CD14-positive monocyte (primary cell): ENCODE results near the gene CSNK1E. TPM values are rescaled to one million over a fixed set of nuclear protein-coding genes. Genes with fewer than 3 reads are reported as not detected.

Experiments
- DNase-seq, 3 donors: peaks; one replicate each; pipeline ENCODE4 v3.0.0-alpha.2; 2011 to 2022
- H2AFZ ChIP-seq: 2 replicates; pipeline ENCODE4 v1.6.0; 2012; ENCODE audit warnings: mild to moderate bottlenecking, low read depth, low read length, inconsistent platforms; ENCODE audit not compliant: insufficient read depth, poor library complexity, severe bottlenecking
- H3K27ac ChIP-seq, 2 donors: 1 replicate in 1 of 2; 2 replicates in 1 of 2; pipeline ENCODE4 v1.5.1; 2012 to 2013; ENCODE audit warnings: low read length in 2 of 2, control low read depth in 1 of 2, inconsistent platforms in 1 of 2, low read depth in 1 of 2, mild to moderate bottlenecking in 1 of 2
- H3K27me3 ChIP-seq, 2 donors: one replicate each; pipeline versions ENCODE4 v1.6.0 to v1.6.1; 2011 to 2013; ENCODE audit warnings: low read length in 2 of 2; ENCODE audit not compliant: control insufficient read depth in 2 of 2, insufficient read depth in 2 of 2
- H3K36me3 ChIP-seq, 2 donors: replicated peaks in 1 of 2; 1 replicate in 1 of 2; 2 replicates in 1 of 2; pipeline versions ENCODE4 v1.5.1 to v1.6.1; 2012 to 2013; ENCODE audit warnings: low read length in 2 of 2, control low read depth in 1 of 2, inconsistent platforms in 1 of 2, mild to moderate bottlenecking in 1 of 2; ENCODE audit not compliant: insufficient read depth in 2 of 2, control insufficient read depth in 1 of 2
- H3K4me1 ChIP-seq, 2 donors: 1 replicate in 1 of 2; 2 replicates in 1 of 2; pipeline versions ENCODE4 v1.5.1 to v1.6.1; 2012 to 2013; ENCODE audit warnings: low read length in 2 of 2, control low read depth in 1 of 2, inconsistent platforms in 1 of 2, mild to moderate bottlenecking in 1 of 2, moderate library complexity in 1 of 2; ENCODE audit not compliant: insufficient read depth in 2 of 2, control insufficient read depth in 1 of 2
- H3K4me2 ChIP-seq: replicated peaks from 2 replicates; pipeline ENCODE3; 2012; ENCODE audit warnings: low read length, moderate library complexity, mild to moderate bottlenecking; ENCODE audit not compliant: poor library complexity, severe bottlenecking; ENCODE audit errors: extremely low read depth
- H3K4me3 ChIP-seq, 3 experiments: fragments of 200-600 bp in 1 of 3; sonication (generic) in 1 of 3; replicated peaks in 1 of 3; 1 replicate in 2 of 3; 2 replicates in 1 of 3; pipeline ENCODE4 v1.5.1; 2011 to 2013; ENCODE audit warnings: low read length in 3 of 3, mild to moderate bottlenecking in 3 of 3, control low read depth in 2 of 3, low read depth in 2 of 3, inconsistent platforms in 1 of 3, moderate library complexity in 1 of 3
- H3K79me2 ChIP-seq: 2 replicates; pipeline ENCODE4 v1.6.0; 2012; ENCODE audit warnings: mild to moderate bottlenecking, control low read depth, inconsistent platforms, low read length, moderate library complexity; ENCODE audit not compliant: insufficient read depth
- H3K9ac ChIP-seq: 2 replicates; pipeline ENCODE4 v1.6.0; 2017; ENCODE audit warnings: low read length, mild to moderate bottlenecking; ENCODE audit not compliant: insufficient read depth, poor library complexity, severe bottlenecking
- H3K9me3 ChIP-seq, 2 donors: replicated peaks in 1 of 2; 1 replicate in 1 of 2; 2 replicates in 1 of 2; pipeline versions ENCODE4 v1.5.1 to v1.6.1; 2012 to 2013; ENCODE audit warnings: low read length in 2 of 2, control low read depth in 1 of 2; ENCODE audit not compliant: control insufficient read depth in 1 of 2, insufficient read depth in 1 of 2
- H4K20me1 ChIP-seq: 2 replicates; pipeline ENCODE4 v1.6.0; 2012; ENCODE audit warnings: mild to moderate bottlenecking, low read length, control low read depth, moderate library complexity; ENCODE audit not compliant: insufficient read depth
- H3K27ac Mint-ChIP-seq, 7 donors: one replicate each; pipeline ENCODE4 v1.8.0; 2020; ENCODE audit warnings: mild to moderate bottlenecking in 7 of 7, mixed read lengths in 7 of 7, moderate library complexity in 6 of 7, inconsistent platforms in 2 of 7
- H3K27me3 Mint-ChIP-seq, 3 donors: one replicate each; pipeline ENCODE4 v1.8.0; 2021 to 2022; ENCODE audit warnings: low read depth in 3 of 3, mild to moderate bottlenecking in 3 of 3, mixed read lengths in 3 of 3, moderate library complexity in 3 of 3, inconsistent platforms in 1 of 3
- H3K36me3 Mint-ChIP-seq, 2 donors: one replicate each; pipeline ENCODE4 v1.8.0; 2020; ENCODE audit warnings: mixed read lengths in 2 of 2, inconsistent platforms in 1 of 2, mild to moderate bottlenecking in 1 of 2
- H3K4me1 Mint-ChIP-seq: one replicate; pipeline ENCODE4 v1.8.0; 2020; ENCODE audit warnings: mild to moderate bottlenecking, mixed read lengths
- H3K4me3 Mint-ChIP-seq, 2 donors: one replicate each; pipeline ENCODE4 v1.8.0; 2020; ENCODE audit warnings: mild to moderate bottlenecking in 2 of 2, mixed read lengths in 2 of 2, moderate library complexity in 1 of 2
- H3K9me3 Mint-ChIP-seq, 7 donors: one replicate each; pipeline ENCODE4 v1.8.0; 2020 to 2022; ENCODE audit warnings: mixed read lengths in 7 of 7, mild to moderate bottlenecking in 6 of 7, moderate library complexity in 6 of 7, inconsistent platforms in 2 of 7
- WGBS: methylation state at CpG from one replicate; pipeline ENCODE4 v1.1.5; 2013; ENCODE audit warnings: missing lambda C conversion rate; ENCODE audit not compliant: insufficient coverage; 5-methylcytosine and 5-hydroxymethylcytosine counted together
- intact Hi-C, 2 donors: fragments of 100-400 bp; cut with micrococcal nuclease; formaldehyde crosslinking; loops; one replicate each; pipeline versions ENCODE4 v1.15.0 to v1.15.1; 2023
- polyA plus RNA-seq, 3 donors: library from polyadenylated mRNA; depleted of rRNA in 1 of 3; unstranded in 2 of 3; stranded (reverse) in 1 of 3; fragments of 300-500 nt in 2 of 3; fragments of >200 nt in 1 of 3; fragmentation: Illumina TruSeq in 2 of 3; gene quantifications; 1 replicate in 2 of 3; 2 replicates in 1 of 3; pipeline ENCODE4 v1.2.3, GENCODE V29; 2012 to 2021
- TF ChIP-seq, protein P1 (sequence below): fragments of 200-600 bp; IDR thresholded peaks from one replicate; pipeline ENCODE4 v1.8.0; 2022; ENCODE audit warnings: antibody characterized with exemption, mild to moderate bottlenecking

Gene CSNK1E
- polyA plus RNA-seq, 3 donors = 1.9 to 44.7 (median 3.1) TPM

DNA sequence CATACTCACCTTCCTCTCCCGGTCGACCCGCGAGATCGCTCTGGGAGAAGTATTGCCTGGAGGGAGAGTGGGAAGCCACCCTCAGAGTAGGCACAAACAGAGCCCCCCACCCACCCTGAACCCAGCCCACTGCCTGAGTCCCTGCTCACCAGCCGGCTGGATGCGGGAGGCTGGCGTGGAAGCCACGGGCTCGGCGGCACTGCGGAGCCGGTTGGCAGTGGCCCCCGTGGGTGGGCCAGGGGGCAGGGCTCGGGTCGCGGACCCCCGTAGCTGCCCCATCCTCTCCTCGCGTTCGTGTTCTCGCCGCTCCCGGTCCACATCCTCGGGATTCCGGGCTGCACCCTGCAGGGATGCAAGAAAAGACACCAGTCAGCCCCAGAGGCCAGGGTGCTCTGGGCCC, 23.0 kb downstream of the CSNK1E start:
- intact Hi-C loops = no loop called here
- no peak overlapping the region for H3K4me3 ChIP-seq
- H3K36me3 ChIP-seq = peaks cover 40 to 61% of the 10 kb centered on the region in 2 donors
- no peak for DNase-seq
- no peaks in the 10 kb centered on the region for H3K79me2 ChIP-seq
- TF ChIP-seq, protein P1, sequence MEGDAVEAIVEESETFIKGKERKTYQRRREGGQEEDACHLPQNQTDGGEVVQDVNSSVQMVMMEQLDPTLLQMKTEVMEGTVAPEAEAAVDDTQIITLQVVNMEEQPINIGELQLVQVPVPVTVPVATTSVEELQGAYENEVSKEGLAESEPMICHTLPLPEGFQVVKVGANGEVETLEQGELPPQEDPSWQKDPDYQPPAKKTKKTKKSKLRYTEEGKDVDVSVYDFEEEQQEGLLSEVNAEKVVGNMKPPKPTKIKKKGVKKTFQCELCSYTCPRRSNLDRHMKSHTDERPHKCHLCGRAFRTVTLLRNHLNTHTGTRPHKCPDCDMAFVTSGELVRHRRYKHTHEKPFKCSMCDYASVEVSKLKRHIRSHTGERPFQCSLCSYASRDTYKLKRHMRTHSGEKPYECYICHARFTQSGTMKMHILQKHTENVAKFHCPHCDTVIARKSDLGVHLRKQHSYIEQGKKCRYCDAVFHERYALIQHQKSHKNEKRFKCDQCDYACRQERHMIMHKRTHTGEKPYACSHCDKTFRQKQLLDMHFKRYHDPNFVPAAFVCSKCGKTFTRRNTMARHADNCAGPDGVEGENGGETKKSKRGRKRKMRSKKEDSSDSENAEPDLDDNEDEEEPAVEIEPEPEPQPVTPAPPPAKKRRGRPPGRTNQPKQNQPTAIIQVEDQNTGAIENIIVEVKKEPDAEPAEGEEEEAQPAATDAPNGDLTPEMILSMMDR = no peak
- no peaks in the 10 kb centered on the region for H3K9me3 ChIP-seq
- peaks cover 41 to 58% of the 10 kb centered on the region in 2 donors for H3K36me3 Mint-ChIP-seq
- H3K27me3 ChIP-seq = no peaks in the 10 kb centered on the region
- H4K20me1 ChIP-seq = no peaks in the 10 kb centered on the region
- peak overlapping the region in 1 of 7 donors; percentile 15 for H3K27ac Mint-ChIP-seq
- H3K4me2 ChIP-seq = no peak overlapping the region
- H3K27ac ChIP-seq = no peak overlapping the region
- no peak overlapping the region for H3K9ac ChIP-seq
- peaks cover 0 to 3% (median 0%) of the 10 kb centered on the region in 7 donors for H3K9me3 Mint-ChIP-seq
- peaks cover 0 to 5% of the 10 kb centered on the region in 2 donors for H3K4me1 ChIP-seq
- peaks cover 0 to 2% (median 1%) of the 10 kb centered on the region in 3 donors for H3K27me3 Mint-ChIP-seq
- peaks cover 9% of the 10 kb centered on the region for H3K4me1 Mint-ChIP-seq
- WGBS = 98% methylated on average over 16 of the region's 26 CpGs
- H3K4me3 Mint-ChIP-seq = no peak overlapping the region
- H2AFZ ChIP-seq = no peak overlapping the region

GRCh38 chr22:38292694-38293093, 24.5 kb downstream of the CSNK1E start:
- no peak for DNase-seq
- peaks cover 0 to 5% of the 10 kb centered on the region in 2 donors for H3K4me1 ChIP-seq
- H3K79me2 ChIP-seq = no peaks in the 10 kb centered on the region
- Mint-ChIP-seq H3K27ac (peak overlapping the region in 1 of 7 donors; percentile 26), H3K36me3 (peaks cover 33 to 47% of the 10 kb centered on the region in 2 donors), H3K9me3 (peaks cover 0 to 3% (median 0%) of the 10 kb centered on the region in 7 donors), H3K4me1 (peaks cover 9% of the 10 kb centered on the region), H3K4me3 (no peak overlapping the region), H3K27me3 (peaks cover 0 to 2% (median 1%) of the 10 kb centered on the region in 3 donors)
- H3K36me3 ChIP-seq = peaks cover 28 to 48% of the 10 kb centered on the region in 2 donors
- H2AFZ ChIP-seq = no peak overlapping the region
- no peaks in the 10 kb centered on the region for H3K9me3 ChIP-seq
- no peaks in the 10 kb centered on the region for H3K27me3 ChIP-seq
- H3K4me3 ChIP-seq = no peak overlapping the region
- intact Hi-C loops = no loop called here
- TF ChIP-seq, protein P1 = no peak
- no peak overlapping the region for H3K9ac ChIP-seq
- no peak overlapping the region for H3K27ac ChIP-seq
- WGBS = 80% methylated on average over 8 of the region's 9 CpGs
- no peak overlapping the region for H3K4me2 ChIP-seq
- no peaks in the 10 kb centered on the region for H4K20me1 ChIP-seq
